ENCODE results near the gene CLEC1B.
"Not testable (repeated sequence)": the region's sequence is repeated elsewhere in the genome, so short reads cannot be mapped to it uniquely, and the experiment has no call there.

The CLEC1B gene

DNA sequence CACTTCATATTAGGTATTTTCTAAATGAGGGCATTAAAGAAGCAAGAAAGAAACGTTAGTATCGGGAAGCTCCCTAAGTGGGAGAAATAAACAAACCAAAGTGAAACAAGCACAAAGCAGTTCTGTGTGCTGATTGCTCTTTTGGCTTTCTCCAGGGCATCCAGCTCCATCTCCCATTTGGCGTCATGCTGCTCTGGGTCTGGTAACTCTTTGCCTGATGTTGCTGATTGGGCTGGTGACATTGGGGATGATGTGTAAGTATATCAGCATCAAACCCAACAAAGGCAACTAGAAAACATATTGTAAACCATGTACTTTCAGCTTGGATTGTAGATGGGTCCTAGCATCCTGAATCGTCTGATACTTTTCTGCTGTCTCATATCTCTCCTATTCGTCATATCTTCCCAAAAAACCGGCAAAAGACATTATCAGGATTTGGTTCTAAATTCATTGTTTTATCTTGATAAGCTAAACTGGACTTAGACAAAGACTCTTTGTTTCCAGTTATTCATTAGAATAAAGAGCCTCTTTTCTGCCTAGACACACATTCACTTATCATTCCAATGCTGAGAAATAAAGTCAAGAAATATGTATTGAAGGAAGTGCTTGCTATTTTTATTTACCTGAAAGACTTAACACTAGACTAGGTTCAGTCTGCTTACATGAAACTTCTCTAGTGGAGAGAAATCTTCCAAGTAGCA is 13.9 kb upstream of the CLEC1B start:
- TF ChIP-seq, protein P1, sequence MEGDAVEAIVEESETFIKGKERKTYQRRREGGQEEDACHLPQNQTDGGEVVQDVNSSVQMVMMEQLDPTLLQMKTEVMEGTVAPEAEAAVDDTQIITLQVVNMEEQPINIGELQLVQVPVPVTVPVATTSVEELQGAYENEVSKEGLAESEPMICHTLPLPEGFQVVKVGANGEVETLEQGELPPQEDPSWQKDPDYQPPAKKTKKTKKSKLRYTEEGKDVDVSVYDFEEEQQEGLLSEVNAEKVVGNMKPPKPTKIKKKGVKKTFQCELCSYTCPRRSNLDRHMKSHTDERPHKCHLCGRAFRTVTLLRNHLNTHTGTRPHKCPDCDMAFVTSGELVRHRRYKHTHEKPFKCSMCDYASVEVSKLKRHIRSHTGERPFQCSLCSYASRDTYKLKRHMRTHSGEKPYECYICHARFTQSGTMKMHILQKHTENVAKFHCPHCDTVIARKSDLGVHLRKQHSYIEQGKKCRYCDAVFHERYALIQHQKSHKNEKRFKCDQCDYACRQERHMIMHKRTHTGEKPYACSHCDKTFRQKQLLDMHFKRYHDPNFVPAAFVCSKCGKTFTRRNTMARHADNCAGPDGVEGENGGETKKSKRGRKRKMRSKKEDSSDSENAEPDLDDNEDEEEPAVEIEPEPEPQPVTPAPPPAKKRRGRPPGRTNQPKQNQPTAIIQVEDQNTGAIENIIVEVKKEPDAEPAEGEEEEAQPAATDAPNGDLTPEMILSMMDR (conservative IDR thresholded peaks at IDR 0.05): no peak
- H3K27ac ChIP-seq: no peak overlapping the region

DNA sequence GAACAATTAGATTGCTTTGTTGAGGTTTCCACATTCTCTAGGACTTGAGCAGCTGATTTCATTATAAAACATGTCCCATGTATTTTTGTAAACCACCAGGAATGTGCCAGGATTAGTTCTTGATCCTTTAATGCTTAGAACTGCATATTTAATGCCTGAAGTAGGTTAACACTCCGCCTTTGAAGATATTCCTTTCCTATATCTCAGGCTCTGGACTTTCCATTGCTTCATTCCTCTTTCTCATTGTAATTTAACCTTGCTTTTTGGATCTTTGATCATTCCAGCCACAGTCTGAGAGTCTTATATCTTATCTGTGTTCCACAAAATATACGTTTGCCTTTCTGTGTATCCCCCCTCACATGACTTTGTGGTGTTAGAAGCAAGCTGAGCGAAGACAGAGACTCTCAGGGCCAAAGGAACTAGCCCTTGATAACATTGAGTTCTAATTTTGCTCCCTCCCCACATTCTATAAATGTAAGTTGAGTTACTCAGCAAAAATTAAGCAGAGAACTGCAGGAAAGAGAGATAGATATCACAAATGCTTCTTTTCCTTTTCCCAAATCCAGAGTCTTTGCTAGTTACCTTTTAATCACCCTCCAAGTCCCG is 2.4 kb upstream of the CLEC1B start:
- TF ChIP-seq, protein P1 (conservative IDR thresholded peaks at IDR 0.05): no peak
- no peak overlapping the region for H3K27ac ChIP-seq

DNA sequence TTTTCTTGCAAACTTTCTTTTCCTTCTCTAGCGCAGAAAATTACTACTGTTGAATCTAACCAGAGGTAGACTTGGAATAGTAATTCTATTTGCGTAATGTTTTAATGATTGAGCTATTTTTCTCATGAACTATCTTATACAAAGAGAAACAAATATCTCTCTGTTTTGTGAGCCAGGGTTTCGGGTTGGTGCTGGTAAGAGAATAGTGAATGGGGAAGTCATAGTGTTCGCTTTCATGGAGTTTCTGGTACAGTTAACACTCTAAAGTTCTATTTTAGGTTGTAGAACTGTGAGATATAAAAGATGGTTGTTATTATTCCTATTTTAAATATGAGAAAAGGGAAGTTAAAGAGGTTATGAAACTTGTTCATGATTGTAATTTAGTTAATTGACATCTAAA is 6.6 kb downstream of the CLEC1B start:
- TF ChIP-seq, protein P1 (conservative IDR thresholded peaks at IDR 0.05): no peak
- H3K27ac ChIP-seq: no peak overlapping the region

DNA sequence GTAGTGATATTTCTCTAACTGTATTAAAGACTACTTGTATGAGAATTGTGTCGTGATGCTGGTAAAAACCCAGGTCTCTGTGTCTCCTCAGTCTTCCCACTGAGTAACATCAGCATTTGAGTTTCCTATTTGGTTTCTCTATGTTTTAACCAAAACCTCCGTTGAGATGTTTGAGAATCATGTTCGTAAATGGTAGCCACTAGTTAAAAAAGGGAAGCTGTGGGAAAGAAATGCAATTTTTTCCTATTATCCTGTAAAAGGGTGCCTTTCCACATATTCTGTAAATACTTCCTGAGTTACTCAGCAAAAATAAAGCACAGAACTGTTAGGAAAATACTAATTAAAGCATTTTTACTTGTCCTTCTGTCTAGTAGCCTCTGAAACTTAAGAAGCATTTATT is 7.0 kb downstream of the CLEC1B start:
- H3K27ac ChIP-seq: no peak overlapping the region
- TF ChIP-seq, protein P1 (conservative IDR thresholded peaks at IDR 0.05): no peak

DNA sequence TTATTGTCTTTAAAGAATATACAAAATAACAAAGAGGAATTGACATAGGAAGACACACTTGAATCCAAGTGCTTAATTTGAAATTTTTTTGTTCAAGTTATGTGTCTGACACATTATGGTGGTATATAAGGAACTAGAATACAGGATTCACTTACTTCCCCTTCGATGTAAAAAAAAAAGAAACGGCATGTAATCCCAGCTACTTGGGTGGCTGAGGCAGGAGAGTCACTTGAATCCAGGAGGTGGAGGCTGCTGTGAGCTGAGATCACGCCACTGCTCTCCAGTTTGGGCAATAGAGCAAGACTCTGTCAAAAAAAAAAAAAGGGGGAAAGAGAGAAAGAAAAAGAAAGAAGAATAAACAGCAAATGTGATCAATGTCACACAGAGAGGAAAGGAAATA is 18.8 kb downstream of the CLEC1B start:
- no peak overlapping the region for H3K27ac ChIP-seq
- TF ChIP-seq, protein P1 (conservative IDR thresholded peaks at IDR 0.05): no peak

DNA sequence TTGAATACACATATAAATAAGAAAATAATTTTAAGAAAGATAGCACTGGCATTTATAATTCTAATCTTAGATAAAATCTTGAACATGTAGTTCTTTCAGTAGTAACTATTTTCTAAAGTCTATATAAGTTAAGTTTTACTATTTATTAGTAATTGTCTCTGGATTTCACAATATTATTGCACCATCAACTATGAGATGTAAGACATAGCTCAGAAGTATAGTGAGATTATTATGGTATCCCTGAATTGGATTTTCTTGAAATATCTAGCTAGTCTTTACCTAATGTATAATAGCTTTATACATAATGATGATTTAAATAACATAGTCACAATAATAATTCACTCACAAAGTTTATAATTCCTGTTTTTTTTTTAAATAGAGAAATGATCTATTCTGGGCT is 21.0 kb downstream of the CLEC1B start:
- TF ChIP-seq, protein P1 (conservative IDR thresholded peaks at IDR 0.05): no peak
- no peak overlapping the region for H3K27ac ChIP-seq

DNA sequence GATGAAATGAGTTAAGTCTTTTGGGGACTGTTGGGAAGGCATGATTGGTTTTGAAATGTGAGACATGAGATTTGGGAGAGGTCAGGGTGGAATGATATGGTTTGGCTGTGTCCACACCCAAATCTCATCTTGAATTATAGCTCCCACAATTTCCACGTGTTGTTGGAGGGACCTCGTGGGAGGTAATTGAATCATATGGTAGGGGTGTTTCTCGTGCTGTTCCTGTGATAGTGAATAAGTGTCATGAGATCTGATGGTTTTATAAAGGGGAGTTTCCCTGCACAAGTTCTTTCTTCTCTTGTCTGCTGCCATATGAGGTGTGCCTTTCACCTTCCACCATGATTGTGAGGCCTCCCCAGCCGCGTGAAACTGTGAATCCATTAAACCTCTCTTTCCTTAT is 22.3 kb downstream of the CLEC1B start:
- H3K27ac ChIP-seq: not testable (repeated sequence)

DNA sequence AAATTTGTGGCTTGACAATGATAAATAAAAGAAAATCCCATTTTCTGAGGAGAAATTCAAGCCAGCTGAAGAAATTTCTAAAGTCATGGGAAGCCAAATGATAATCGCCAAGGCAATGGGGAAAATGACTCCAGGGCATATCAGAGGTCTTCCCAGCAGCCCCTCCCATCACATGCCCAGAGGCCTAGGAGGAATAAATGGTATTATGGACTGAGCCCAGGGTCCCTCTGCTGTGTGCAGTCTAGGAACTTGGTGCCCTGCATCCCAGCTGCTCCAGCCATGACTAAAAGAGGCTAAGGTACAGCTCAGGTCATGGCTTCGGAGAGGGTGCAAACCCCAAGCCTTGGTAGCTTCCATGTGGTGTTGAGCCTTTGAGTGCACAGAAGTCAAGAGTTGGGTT is 23.3 kb downstream of the CLEC1B start:
- TF ChIP-seq, protein P1 (conservative IDR thresholded peaks at IDR 0.05): no peak
- H3K27ac ChIP-seq: no peak overlapping the region

DNA sequence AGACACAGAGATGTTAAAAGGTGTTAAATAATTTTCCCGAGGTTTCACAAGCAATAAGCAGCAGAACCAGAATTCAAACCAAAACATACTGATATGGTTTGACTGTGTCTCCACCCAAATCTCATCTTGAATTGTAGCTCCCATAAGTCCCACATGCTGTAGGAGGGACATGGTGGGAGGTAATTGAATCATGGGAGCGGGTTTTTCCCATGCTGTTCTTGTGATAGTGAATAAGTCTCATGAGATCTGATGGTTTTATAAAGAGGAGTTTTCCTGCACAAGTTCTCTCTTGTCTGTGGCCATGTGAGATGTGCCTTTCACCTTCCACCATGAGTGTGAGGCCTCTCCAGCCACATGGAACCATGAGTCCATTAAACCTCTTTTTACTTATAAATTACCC is 24.2 kb downstream of the CLEC1B start:
- H3K27ac ChIP-seq: not testable (repeated sequence)

All from VCaP (cell line).